Heart right ventricle (tissue), 16 donors: ENCODE data around the gene CDKN2D. TPM values are rescaled to one million over a fixed set of nuclear protein-coding genes. Genes with fewer than 3 reads are reported as not detected.

Experiments used
- ATAC-seq, 8 donors: fragments of 200-7000 bp; cut with Tn5 transposase; one replicate each; pipeline ENCODE4 v1.9.1; 2020; ENCODE audit warnings: mild to moderate bottlenecking in 8 of 8, moderate library complexity in 8 of 8, moderate number of reproducible peaks in 1 of 8
- DNase-seq, 2 donors: peaks; one replicate each; pipeline ENCODE4 v3.0.0-alpha.2; 2020
- H3K27ac ChIP-seq, 10 donors: fragments of 200-600 bp; sonication (generic) in 2 of 10; one replicate each; pipeline versions ENCODE4 v1.5.0 to v1.8.0; 2020 to 2022; ENCODE audit warnings: mild to moderate bottlenecking in 3 of 10
- H3K27me3 ChIP-seq, 7 donors: fragments of 200-600 bp; one replicate each; pipeline ENCODE4 v1.8.0; 2021 to 2022; ENCODE audit warnings: mild to moderate bottlenecking in 2 of 7
- H3K36me3 ChIP-seq, 9 donors: fragments of 200-600 bp; sonication (generic) in 1 of 9; one replicate each; pipeline versions ENCODE4 v1.5.0 to v1.8.0; 2020 to 2022; ENCODE audit warnings: mild to moderate bottlenecking in 2 of 9
- H3K4me1 ChIP-seq, 9 donors: fragments of 200-600 bp; sonication (generic) in 1 of 9; one replicate each; pipeline versions ENCODE4 v1.5.0 to v1.8.0; 2020 to 2022; ENCODE audit warnings: mild to moderate bottlenecking in 4 of 9
- H3K4me3 ChIP-seq, 10 donors: fragments of 200-600 bp; sonication (generic) in 2 of 10; one replicate each; pipeline versions ENCODE4 v1.5.0 to v1.8.0; 2020 to 2022; ENCODE audit warnings: mild to moderate bottlenecking in 7 of 10, moderate library complexity in 2 of 10
- H3K9me3 ChIP-seq, 11 donors: fragments of 200-600 bp in 10 of 11; sonication (generic) in 2 of 11; one replicate each; pipeline versions ENCODE4 v1.5.0 to v1.8.0; 2013 to 2022; ENCODE audit warnings: mild to moderate bottlenecking in 2 of 11, control low read depth in 1 of 11, moderate library complexity in 1 of 11
- CTCF ChIP-seq, 9 donors: fragments of 200-600 bp; sonication (generic) in 2 of 9; IDR thresholded peaks; one replicate each; pipeline versions ENCODE4 v1.5.0 to v1.8.0; 2021 to 2022; ENCODE audit warnings: antibody characterized with exemption in 9 of 9, mild to moderate bottlenecking in 5 of 9, moderate library complexity in 1 of 9
- WGBS, 2 donors: extraction: QIAGEN DNeasy Blood & Tissue Kit; methylation state at CpG; one replicate each; pipeline ENCODE4 v1.1.7; 2013; ENCODE audit warnings: inconsistent platforms in 1 of 2; 5-methylcytosine and 5-hydroxymethylcytosine counted together
- intact Hi-C, 10 donors: fragments of 100-400 bp; cut with DNase I; formaldehyde crosslinking; loops; one replicate each; pipeline versions ENCODE4 v1.11.1 to v1.14.2; 2022
- polyA plus RNA-seq, 2 donors: library from polyadenylated mRNA; stranded (reverse); fragments of 200-250 nt; gene quantifications; one replicate each; pipeline ENCODE4 v1.2.3, GENCODE V29; 2013
- total RNA-seq, 10 donors: library from RNA; stranded (reverse); fragmentation: NEBNext Ultra II Directional in 3 of 10; extraction: Animal tissue kit (Norgen Biotek cat#: 25700) in 3 of 10; gene quantifications; one replicate each; pipeline versions ENCODE4 v1.2.1 to v1.2.4, GENCODE V29; 2021 to 2023
- donor health status: Arrhythmogenic right ventricular cardiomyopathy.
- donor health status: ischemic (EF 13 %, LVEDD 7.1; RV severe dilation, severe dysfunction).
- donor health status: healthy with polysubstance abuse.
- donor health status: DM: no; HTN: yes; CAD: no.
- donor health status: DM: no; HTN: no; CAD: no.
- donor health status: ischemic (EF 25% LVEDD 6.9; RV normal size, moderate dysfunction).
- donor health status: ischemic (EF 25% LVEDD 5.7; RV mildly dilated, moderate dysfunction).
- donor health status: healthy.
- donor health status: DM: yes; HTN: yes; CAD: no.
- donor health status: Ischemic cardiomyopathy.
- donor health status: ischemic (EF 35%, LVEDD 5.7; RV mildly dilated, moderate dysfunction).
- donor health status: nonischemic (EF 11% LVEDD 7.7; RV severe dilation, severe dysfunction).
- donor health status: DM: yes; HTN: yes; CAD: no.
- donor health status: PGD.
- donor health status: ischemic (EF 29% LVEDD 5.4; RV normal size, mild dysfunction).
- donor health status: nonischemic (EF 23%, LVEDD 6.1; RV moderate dilation, normal function).

The CDKN2D gene
- total and polyA plus RNA-seq, 12 donors, result 5.7 to 25.6 (median 10.3) TPM

GRCh38 chr19:10593820-10594637, 25.2 kb upstream of the CDKN2D start:
- Histone ChIP-seq H3K9me3 (no peaks in the 10 kb centered on the region), H3K4me3 (no peak overlapping the region), H3K36me3 (no peaks in the 10 kb centered on the region), H3K4me1 (peaks cover 0 to 45% (median 14%) of the 10 kb centered on the region in 9 donors), H3K27ac (peak overlapping the region in 3 of 10 donors; percentile 12 to 85 (median 44)), H3K27me3 (peaks cover 0 to 4% (median 2%) of the 10 kb centered on the region in 7 donors)
- no peak for TF ChIP-seq CTCF (IDR thresholded peaks at IDR 0.05)
- 71 to 75% methylated on average over 9 of the region's 9 CpGs for WGBS, 2 donors
- ATAC-seq (peak in 4 of 8 donors; percentile 39 to 50 (median 47)), DNase-seq (no peak)
- intact Hi-C loops, result no loop called here

- no peak for ATAC-seq
- Histone ChIP-seq H3K4me1 (peaks cover 0 to 45% (median 14%) of the 10 kb centered on the region in 9 donors), H3K4me3 (no peak overlapping the region), H3K27ac (peak overlapping the region in 1 of 10 donors; percentile 85), H3K27me3 (peaks cover 0 to 13% (median 11%) of the 10 kb centered on the region in 7 donors), H3K36me3 (no peaks in the 10 kb centered on the region), H3K9me3 (no peaks in the 10 kb centered on the region)
- DNase-seq, result no peak
- WGBS, 2 donors, result 97% methylated on average over 7 of the region's 7 CpGs
- TF ChIP-seq CTCF (IDR thresholded peaks at IDR 0.05), result no peak
- intact Hi-C loops, result no loop called here
Observed at GRCh38 chr19:10593148-10593547, 24.4 kb upstream of the CDKN2D start.

DNA sequence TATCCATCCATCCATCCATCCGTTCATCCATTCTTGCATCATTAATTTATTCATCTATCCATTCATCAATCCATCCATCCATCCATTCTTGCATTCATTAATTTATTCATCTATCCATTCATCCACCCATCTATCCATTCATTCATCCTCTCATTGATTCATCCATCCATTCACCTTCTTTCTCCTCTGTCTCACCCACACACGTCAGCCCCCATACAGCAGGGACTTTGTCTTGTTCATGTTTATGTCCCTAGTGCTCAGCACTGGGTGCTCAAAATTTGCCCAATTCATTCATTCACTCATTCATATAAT, 19.0 kb upstream of the CDKN2D start:
- H3K9me3 ChIP-seq, result no peaks in the 10 kb centered on the region
- no peak for TF ChIP-seq CTCF (IDR thresholded peaks at IDR 0.05)
- intact Hi-C loops, result loop anchor here in 2 of 10 donors (2.0 to 10.0 kb wide), 2 partner anchors 49 to 207 kb away; no protein-coding TSS in a partner anchor
- DNase-seq (no peak), ATAC-seq (no peak)
- no peak overlapping the region for H3K27ac ChIP-seq
- 86 to 92% methylated on average over 2 of the region's 2 CpGs for WGBS, 2 donors
- H3K4me1 ChIP-seq, result peaks cover 0 to 14% (median 0%) of the 10 kb centered on the region in 9 donors
- peaks cover 0 to 30% (median 26%) of the 10 kb centered on the region in 7 donors for H3K27me3 ChIP-seq
- H3K4me3 ChIP-seq, result no peak overlapping the region
- no peaks in the 10 kb centered on the region for H3K36me3 ChIP-seq

DNA sequence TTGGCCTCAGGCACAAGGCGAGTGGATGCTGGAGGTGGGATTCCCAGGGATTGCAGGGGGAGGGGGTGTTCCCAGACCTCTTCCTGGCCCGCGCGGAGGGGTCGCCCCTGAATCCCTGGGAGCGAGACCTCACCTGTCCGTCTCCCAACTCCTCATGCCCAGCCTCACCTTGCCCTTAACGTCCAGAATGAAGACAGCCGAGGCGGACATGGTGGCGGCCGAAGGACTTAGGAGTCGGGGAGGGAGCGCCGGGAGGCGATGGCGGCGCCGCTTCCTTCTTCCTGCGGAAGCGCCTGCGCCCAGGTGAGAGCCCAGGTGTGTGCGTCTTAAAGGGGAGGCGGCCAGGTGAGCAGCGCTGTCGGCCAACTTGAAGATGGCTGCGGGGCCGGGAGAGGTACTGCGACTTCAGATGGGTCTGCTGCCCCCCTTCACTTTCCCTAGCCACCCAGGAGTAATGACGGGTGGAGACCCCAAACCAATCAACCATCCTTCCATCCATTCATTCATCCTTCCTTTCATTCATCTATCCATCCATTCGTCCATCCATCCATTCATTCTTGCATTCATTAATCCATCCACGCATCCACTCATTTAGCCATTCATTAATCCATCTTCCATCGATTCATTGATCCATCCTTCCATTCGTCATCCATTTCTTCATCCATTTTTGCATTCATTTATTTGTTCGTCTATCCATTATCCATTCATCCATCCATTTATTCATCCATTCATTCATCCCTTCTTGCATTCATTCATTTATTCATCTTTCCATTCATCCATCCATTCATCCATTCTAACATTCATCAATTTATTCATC, 18.5 kb upstream of the CDKN2D start, which contains the start of gene AP1M2:
Gene AP1M2, minus strand, starts transcription at position 291 of the 817 bp plus-strand sequence. Its CDS starts 81 bp downstream, at position 210.
- Histone ChIP-seq H3K4me3 (no peak within 1 kb of the TSS), H3K4me1 (peaks cover 0 to 10% (median 0%) of the 10 kb centered on the region in 9 donors), H3K36me3 (no peaks in the 10 kb centered on the region), H3K9me3 (no peaks in the 10 kb centered on the region), H3K27me3 (peaks cover 0 to 30% (median 26%) of the 10 kb centered on the region in 7 donors), H3K27ac (no peak within 1 kb of the TSS)
- 19 to 23% methylated on average over 34 to 35 of the region's 35 CpGs for WGBS, 2 donors
- ATAC-seq, result no peak
- intact Hi-C loops, result loop anchor here in 1 of 10 donors (10.0 kb wide), 1 partner anchor 208 kb away; no protein-coding TSS in a partner anchor
- no peak for DNase-seq
- TF ChIP-seq CTCF (IDR thresholded peaks at IDR 0.05), result no peak
